DND-41 (cell line): ENCODE results near the gene MRPL42.

ENCODE experiments used
- ATAC-seq: fragments of 200-7000 bp; cut with Tn5 transposase; 3 replicates; pipeline ENCODE4 v1.9.1; 2021; ENCODE audit warnings: low read depth; ENCODE audit not compliant: insufficient read depth
- DNase-seq: peaks from one replicate; pipeline ENCODE4 v3.0.0-alpha.2; 2020
- H2AFZ ChIP-seq: 2 replicates; pipeline ENCODE4 v1.6.0; 2012; ENCODE audit warnings: low read depth, low read length
- H3K27ac ChIP-seq: 2 replicates; pipeline ENCODE4 v1.5.1; 2012; ENCODE audit warnings: low read length, inconsistent platforms
- H3K27me3 ChIP-seq: fragments of 200-600 bp; sonication (generic); 2 replicates; pipeline ENCODE4 v1.6.0; 2012; ENCODE audit warnings: low read length, mild to moderate bottlenecking, inconsistent platforms; ENCODE audit not compliant: insufficient read depth, poor library complexity
- H3K36me3 ChIP-seq: 2 replicates; pipeline ENCODE4 v1.5.1; 2012; ENCODE audit warnings: low read length, inconsistent platforms; ENCODE audit not compliant: insufficient read depth
- H3K4me1 ChIP-seq: 2 replicates; pipeline ENCODE4 v1.5.1; 2012; ENCODE audit warnings: mild to moderate bottlenecking, low read length; ENCODE audit not compliant: insufficient read depth
- H3K4me2 ChIP-seq: 2 replicates; pipeline ENCODE4 v1.6.0; 2012; ENCODE audit warnings: mild to moderate bottlenecking, moderate library complexity, low read length, inconsistent platforms; ENCODE audit not compliant: insufficient read depth
- H3K4me3 ChIP-seq, 2 experiments: fragments of 200-600 bp in 1 of 2; shearing (Covaris generic) in 1 of 2; 2 replicates each; pipeline ENCODE4 v1.5.1; 2012 to 2016; ENCODE audit warnings: inconsistent platforms in 2 of 2, low read length in 2 of 2, mild to moderate bottlenecking in 2 of 2, low read depth in 1 of 2, moderate library complexity in 1 of 2
- H3K79me2 ChIP-seq: 2 replicates; pipeline ENCODE4 v1.6.0; 2012; ENCODE audit warnings: low read length, inconsistent platforms; ENCODE audit not compliant: insufficient read depth
- H3K9ac ChIP-seq: 2 replicates; pipeline ENCODE4 v1.6.0; 2012; ENCODE audit warnings: low read depth, mild to moderate bottlenecking, inconsistent platforms, low read length, moderate library complexity
- H3K9me3 ChIP-seq: 2 replicates; pipeline ENCODE4 v1.5.1; 2012; ENCODE audit warnings: low read length, moderate library complexity, mild to moderate bottlenecking, inconsistent platforms; ENCODE audit not compliant: insufficient read depth, severe bottlenecking
- H4K20me1 ChIP-seq: 2 replicates; pipeline ENCODE4 v1.6.0; 2012; ENCODE audit warnings: low read length; ENCODE audit not compliant: insufficient read depth
- EZH2 ChIP-seq: IDR thresholded peaks from 3 replicates; pipeline ENCODE4 v1.6.1; 2012; ENCODE audit warnings: borderline replicate concordance, low read depth, mild to moderate bottlenecking, moderate library complexity, low read length, inconsistent platforms; ENCODE audit not compliant: severe bottlenecking
- TF ChIP-seq, protein P1 (sequence below): IDR thresholded peaks from 2 replicates; pipeline ENCODE4 v1.5.1; 2012; ENCODE audit warnings: borderline replicate concordance, low read length, moderate library complexity, mild to moderate bottlenecking; ENCODE audit not compliant: poor library complexity, severe bottlenecking; ENCODE audit errors: extremely low read depth

Gene MRPL42

DNA sequence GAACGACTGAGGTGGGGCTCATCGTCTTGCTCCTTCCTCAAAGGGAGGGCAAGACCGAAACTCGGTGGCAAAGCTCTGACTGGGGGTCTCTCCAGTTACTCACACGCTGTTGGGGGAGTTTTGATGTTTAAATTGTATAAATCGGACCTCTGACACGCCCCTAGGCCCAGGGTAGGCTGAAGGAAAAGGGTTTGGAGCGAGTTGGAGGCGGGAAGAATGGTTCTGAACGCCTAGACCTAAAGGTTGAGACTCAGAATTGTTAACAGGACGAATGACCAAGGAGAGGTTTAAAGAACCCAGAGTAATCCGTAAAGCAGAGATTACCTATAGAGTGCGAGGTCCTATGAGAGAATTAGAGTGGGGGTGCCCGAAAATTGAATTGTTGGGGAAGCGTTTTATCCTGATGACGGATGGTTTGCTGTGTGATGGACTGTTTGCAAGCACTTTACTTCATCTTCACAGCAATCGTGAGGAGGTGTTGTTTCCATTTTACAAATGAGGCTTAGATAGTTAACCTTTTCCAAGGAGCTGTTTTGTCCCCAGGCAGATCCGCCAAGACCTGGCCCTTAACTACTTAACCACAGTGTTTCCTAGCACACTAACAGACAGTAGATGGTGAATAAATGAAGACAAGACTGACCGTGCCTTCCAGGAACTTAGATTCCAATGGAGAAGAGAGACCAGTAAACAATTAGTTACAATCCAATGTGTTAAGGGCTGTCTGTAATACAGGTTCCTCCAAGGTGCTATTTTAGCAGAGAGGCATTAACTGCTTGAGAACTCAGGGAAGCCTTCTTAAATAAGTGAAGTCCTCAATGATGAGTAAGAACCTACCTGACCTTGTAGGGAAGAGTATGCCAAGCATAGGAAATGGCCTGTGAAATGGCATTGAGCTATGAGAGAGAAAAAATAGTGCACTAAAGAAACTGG lies 24.6 kb upstream of the MRPL42 start:
- ATAC-seq: no peak
- Histone ChIP-seq H4K20me1 (peaks cover 33% of the 10 kb centered on the region), H3K4me1 (peaks cover 40% of the 10 kb centered on the region), H3K4me3 (peak overlapping the region; percentile 76 to 79; a peak in 3 of 4 replicates), H3K4me2 (peak overlapping the region; percentile 80), H3K79me2 (peaks cover 41% of the 10 kb centered on the region), H3K9me3 (no peaks in the 10 kb centered on the region), H3K9ac (peak overlapping the region; percentile 95), H3K36me3 (no peaks in the 10 kb centered on the region), H3K27ac (peak overlapping the region; percentile 89), H2AFZ (peak overlapping the region; percentile 94), H3K27me3 (no peaks in the 10 kb centered on the region)
- no peak for DNase-seq
- TF ChIP-seq EZH2: no peak
- TF ChIP-seq, protein P1, sequence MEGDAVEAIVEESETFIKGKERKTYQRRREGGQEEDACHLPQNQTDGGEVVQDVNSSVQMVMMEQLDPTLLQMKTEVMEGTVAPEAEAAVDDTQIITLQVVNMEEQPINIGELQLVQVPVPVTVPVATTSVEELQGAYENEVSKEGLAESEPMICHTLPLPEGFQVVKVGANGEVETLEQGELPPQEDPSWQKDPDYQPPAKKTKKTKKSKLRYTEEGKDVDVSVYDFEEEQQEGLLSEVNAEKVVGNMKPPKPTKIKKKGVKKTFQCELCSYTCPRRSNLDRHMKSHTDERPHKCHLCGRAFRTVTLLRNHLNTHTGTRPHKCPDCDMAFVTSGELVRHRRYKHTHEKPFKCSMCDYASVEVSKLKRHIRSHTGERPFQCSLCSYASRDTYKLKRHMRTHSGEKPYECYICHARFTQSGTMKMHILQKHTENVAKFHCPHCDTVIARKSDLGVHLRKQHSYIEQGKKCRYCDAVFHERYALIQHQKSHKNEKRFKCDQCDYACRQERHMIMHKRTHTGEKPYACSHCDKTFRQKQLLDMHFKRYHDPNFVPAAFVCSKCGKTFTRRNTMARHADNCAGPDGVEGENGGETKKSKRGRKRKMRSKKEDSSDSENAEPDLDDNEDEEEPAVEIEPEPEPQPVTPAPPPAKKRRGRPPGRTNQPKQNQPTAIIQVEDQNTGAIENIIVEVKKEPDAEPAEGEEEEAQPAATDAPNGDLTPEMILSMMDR: no peak

DNA sequence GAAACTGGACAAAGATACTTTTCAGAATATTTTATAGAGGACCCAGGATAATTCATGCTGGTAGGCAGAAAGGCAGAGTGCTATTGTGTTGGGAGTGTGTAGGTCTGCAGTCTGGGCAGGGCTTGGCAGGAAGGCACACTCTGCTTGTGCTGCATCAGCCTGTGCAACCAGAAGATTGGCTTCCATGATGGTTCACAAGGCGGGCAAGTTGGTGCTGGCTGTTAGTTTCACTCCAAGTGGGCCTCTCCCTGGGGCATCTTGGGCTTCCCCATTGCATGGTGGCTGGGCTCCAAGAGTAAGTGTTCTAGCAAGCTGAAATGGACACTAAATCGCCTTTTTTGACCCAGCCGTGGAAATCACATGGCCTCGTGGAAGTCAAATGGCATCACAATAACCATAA lies 23.7 kb upstream of the MRPL42 start:
- ATAC-seq: no peak
- Histone ChIP-seq H3K4me1 (peaks cover 31% of the 10 kb centered on the region), H3K27ac (no peak overlapping the region), H3K27me3 (no peaks in the 10 kb centered on the region), H3K9ac (no peak overlapping the region), H3K4me2 (no peak overlapping the region), H4K20me1 (peaks cover 24% of the 10 kb centered on the region), H3K79me2 (peaks cover 32% of the 10 kb centered on the region), H3K9me3 (no peaks in the 10 kb centered on the region), H3K36me3 (no peaks in the 10 kb centered on the region), H2AFZ (no peak overlapping the region), H3K4me3 (no peak overlapping the region)
- no peak for DNase-seq
- TF ChIP-seq, protein P1: no peak
- TF ChIP-seq EZH2: no peak

- H3K79me2 ChIP-seq: no peaks in the 10 kb centered on the region
- H3K27ac ChIP-seq: no peak overlapping the region
- no peak for ATAC-seq
- no peak overlapping the region for H3K9ac ChIP-seq
- H4K20me1 ChIP-seq: no peaks in the 10 kb centered on the region
- DNase-seq: no peak
- H3K4me2 ChIP-seq: no peak overlapping the region
- no peaks in the 10 kb centered on the region for H3K36me3 ChIP-seq
- H3K9me3 ChIP-seq: no peaks in the 10 kb centered on the region
- TF ChIP-seq, protein P1: no peak
- TF ChIP-seq EZH2: no peak
- no peaks in the 10 kb centered on the region for H3K27me3 ChIP-seq
- peaks cover 20% of the 10 kb centered on the region for H3K4me1 ChIP-seq
- H3K4me3 ChIP-seq: no peak overlapping the region
- H2AFZ ChIP-seq: no peak overlapping the region
Observed at GRCh38 chr12:93447555-93448290, 19.6 kb upstream of the MRPL42 start.
